SK-N-MC (cell line): ENCODE measurements around the gene STPG1.

ENCODE experiments used
- EZH2 ChIP-seq: fragments of 200-600 bp; sonication (generic); IDR thresholded peaks from one replicate; pipeline ENCODE4 v1.6.1; 2017; ENCODE audit warnings: antibody characterized with exemption
- POLR2AphosphoS5 ChIP-seq: IDR thresholded peaks from 2 replicates; pipeline ENCODE4 v1.6.1; 2012; ENCODE audit warnings: mild to moderate bottlenecking, low read depth, low read length, borderline replicate concordance

DNA sequence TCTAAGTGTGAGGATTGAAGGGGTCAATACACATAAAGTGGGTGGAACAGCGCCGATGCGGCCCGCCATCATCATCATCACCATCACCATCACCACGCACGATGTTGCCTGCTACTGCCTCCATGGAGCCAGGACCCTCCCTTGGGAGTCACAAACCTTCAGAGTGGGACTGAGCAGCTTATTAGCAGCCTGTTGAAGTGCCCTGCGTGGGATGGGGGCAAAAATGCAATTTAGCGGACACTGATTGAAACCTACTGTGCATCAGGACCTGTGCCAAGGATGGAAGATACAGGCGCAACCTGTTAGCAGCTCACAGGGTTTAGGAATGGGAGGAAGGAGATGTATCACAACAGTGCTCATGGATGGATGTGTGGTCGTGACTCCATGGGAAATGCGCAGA is 26.7 kb downstream of the STPG1 start:
- TF ChIP-seq EZH2 (no peak), POLR2AphosphoS5 (no peak)
